Esophagus (tissue), 2 donors: ENCODE data around the gene ODAD3. TPM values are rescaled to one million over a fixed set of nuclear protein-coding genes. Genes with fewer than 3 reads are reported as not detected.
"Not testable (repeated sequence)": the region's sequence is repeated elsewhere in the genome, so short reads cannot be mapped to it uniquely, and the experiment has no call there.

Experiments
- H3K27ac ChIP-seq, 2 donors: one replicate each; pipeline ENCODE4 v1.5.1; 2013; ENCODE audit warnings: low read depth in 2 of 2, mild to moderate bottlenecking in 2 of 2, inconsistent platforms in 1 of 2, low read length in 1 of 2, moderate library complexity in 1 of 2
- H3K27me3 ChIP-seq, 2 donors: one replicate each; pipeline ENCODE4 v1.6.1; 2013; ENCODE audit warnings: low read length in 2 of 2, control low read depth in 1 of 2, mild to moderate bottlenecking in 1 of 2; ENCODE audit not compliant: insufficient read depth in 2 of 2, control insufficient read depth in 1 of 2
- H3K36me3 ChIP-seq, 2 donors: one replicate each; pipeline ENCODE4 v1.6.1; 2013; ENCODE audit warnings: low read length in 1 of 2; ENCODE audit not compliant: control insufficient read depth in 2 of 2, insufficient read depth in 2 of 2
- H3K4me1 ChIP-seq, 2 donors: one replicate each; pipeline ENCODE4 v1.6.1; 2013; ENCODE audit warnings: low read length in 1 of 2; ENCODE audit not compliant: control insufficient read depth in 2 of 2, insufficient read depth in 2 of 2
- H3K4me3 ChIP-seq, 2 donors: one replicate each; pipeline ENCODE4 v1.5.1; 2013; ENCODE audit warnings: low read length in 2 of 2, mild to moderate bottlenecking in 2 of 2, low read depth in 1 of 2, moderate library complexity in 1 of 2
- H3K9me3 ChIP-seq, 2 donors: one replicate each; pipeline ENCODE4 v1.6.1; 2013; ENCODE audit warnings: mild to moderate bottlenecking in 2 of 2, low read depth in 1 of 2, low read length in 1 of 2, moderate library complexity in 1 of 2; ENCODE audit not compliant: control insufficient read depth in 2 of 2, insufficient read depth in 1 of 2
- WGBS, 2 donors: extraction: QIAGEN DNeasy Blood & Tissue Kit; methylation state at CpG; one replicate each; pipeline ENCODE4 v1.1.7; 2013; 5-methylcytosine and 5-hydroxymethylcytosine counted together
- polyA plus RNA-seq, 2 donors: library from polyadenylated mRNA; stranded (reverse); fragments of 200-250 nt; gene quantifications; one replicate each; pipeline ENCODE4 v1.2.3, GENCODE V29; 2013
- donor health status: healthy with polysubstance abuse.
- donor health status: Bipolar disorder and iron deficiency.

The ODAD3 gene
- polyA plus RNA-seq, 2 donors, result 0.06 to 0.20 TPM

DNA sequence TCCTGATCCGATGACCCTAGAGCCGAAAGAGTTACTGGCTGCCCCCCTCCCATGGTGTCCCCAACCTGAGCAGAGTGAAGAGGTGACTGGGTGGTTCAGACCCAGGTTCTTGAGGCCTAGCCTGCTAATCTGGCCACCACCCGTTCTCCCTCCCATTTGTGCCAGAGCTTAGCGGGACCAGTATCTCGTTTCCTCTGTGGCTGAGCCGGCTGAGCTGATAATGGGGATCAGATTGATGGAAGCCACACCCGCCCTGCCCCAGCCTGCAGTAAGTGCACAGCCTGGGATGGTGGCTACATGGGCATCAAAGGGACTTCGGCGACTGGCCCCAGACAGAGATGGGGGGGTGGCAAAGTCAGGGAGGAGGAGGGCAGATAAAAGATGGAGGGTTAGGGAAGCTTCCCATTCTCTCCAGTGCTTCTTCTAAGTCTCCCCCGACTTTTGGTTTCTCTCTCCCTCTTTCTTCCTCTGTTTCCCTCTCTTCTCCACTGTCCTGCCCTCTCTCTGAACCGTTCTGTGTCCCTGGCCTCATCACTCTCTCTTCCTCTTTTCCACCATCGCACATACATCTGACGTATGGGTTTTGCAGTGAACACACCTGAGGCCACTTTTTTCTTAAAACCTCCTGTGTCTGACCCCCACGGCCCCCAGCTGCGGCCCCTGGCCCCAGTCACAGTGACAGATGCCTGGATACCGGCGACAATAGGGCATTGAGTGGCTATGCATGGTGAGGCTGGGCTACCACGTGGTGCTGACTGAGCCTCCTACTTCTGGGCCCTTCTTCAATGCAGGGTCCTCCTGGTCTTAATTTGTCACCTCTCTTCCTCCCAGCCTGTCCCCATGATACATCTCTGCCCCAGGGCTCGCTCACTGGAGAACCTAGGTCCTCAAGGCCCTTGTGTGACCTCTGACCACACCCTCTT, 43.5 kb upstream of the ODAD3 start:
- peaks cover 0 to 10% of the 10 kb centered on the region in 2 donors for H3K27me3 ChIP-seq

DNA sequence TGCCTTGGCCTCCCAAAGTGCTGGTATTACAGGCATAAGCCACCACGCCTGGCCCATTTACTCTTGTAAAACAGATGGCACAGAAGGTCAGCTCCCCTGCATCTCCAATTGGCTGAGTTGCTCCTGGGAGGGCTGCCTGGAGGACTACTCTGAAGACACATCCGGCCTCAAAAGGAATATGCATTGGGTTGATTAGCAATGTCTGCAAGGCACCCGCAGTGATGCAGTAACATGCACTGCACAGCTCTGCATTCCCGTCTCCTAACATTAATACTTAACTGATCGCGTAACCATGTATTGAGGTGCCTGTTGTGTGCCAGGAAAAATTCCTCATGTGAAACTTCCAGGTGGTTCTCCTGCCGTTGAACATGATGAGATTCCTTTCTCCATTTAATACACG, 40.9 kb upstream of the ODAD3 start:
- Histone ChIP-seq H3K36me3 (no peaks in the 10 kb centered on the region), H3K4me1 (peaks cover 1 to 5% of the 10 kb centered on the region in 2 donors)
- WGBS, 2 donors, result 68 to 78% methylated on average over 8 of the region's 8 CpGs

More for the DNA sequence above, 43.5 kb upstream of the ODAD3 start:
- Histone ChIP-seq H3K4me1 (peaks cover 7 to 8% of the 10 kb centered on the region in 2 donors), H3K4me3 (no peak overlapping the region), H3K27ac (no peak overlapping the region), H3K9me3 (peaks cover 0 to 3% of the 10 kb centered on the region in 2 donors), H3K36me3 (no peaks in the 10 kb centered on the region)
- WGBS, 2 donors, result 62 to 65% methylated on average over 19 of the region's 19 CpGs

DNA sequence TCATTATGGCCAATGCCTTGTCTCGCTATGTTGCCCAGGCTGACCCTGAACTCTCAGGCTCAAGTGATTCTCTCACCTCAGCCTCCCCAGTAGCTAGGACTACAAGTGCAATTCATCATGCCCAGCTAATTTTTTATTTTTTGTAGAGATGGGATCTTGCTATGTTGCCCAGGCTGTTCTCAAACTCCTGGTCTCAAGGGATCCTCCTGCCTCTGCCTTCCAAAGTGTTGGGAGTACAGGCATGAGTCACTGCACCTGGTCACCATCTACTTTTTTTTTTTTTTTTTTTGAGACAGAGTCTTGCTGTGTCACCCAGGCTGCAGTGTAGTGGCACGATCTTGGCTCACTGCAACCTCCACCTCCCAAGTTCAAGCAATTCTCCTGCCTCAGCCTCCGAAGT, 40.4 kb upstream of the ODAD3 start:
- not testable (repeated sequence) for H3K27ac ChIP-seq, H3K36me3 ChIP-seq, H3K4me3 ChIP-seq, H3K27me3 ChIP-seq, H3K4me1 ChIP-seq, H3K9me3 ChIP-seq
- 94 to 96% methylated on average over 3 of the region's 3 CpGs for WGBS, 2 donors

More for the DNA sequence above, 40.9 kb upstream of the ODAD3 start:
- Histone ChIP-seq H3K27ac (no peak overlapping the region), H3K9me3 (no peaks in the 10 kb centered on the region), H3K27me3 (peaks cover 0 to 6% of the 10 kb centered on the region in 2 donors), H3K4me3 (no peak overlapping the region)

DNA sequence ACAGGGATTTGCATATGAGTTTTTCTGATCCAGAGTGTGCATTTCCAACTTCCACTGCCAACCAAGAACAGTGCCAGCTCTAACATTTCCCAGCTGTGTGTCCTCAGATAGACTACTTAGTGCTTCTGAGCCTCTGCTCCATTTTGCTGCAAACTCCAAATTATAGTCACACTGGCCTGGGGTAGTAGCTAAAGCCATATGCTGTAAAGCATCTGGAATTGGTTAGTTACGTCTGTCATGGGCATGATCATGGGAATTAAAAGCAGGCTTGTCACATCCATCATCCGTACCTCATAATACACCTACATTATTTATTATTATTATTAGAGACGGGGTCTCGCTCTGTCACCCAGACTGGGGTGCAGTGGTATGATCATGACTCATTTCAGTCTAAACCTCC, 38.8 kb upstream of the ODAD3 start:
- 61 to 63% methylated on average over 4 of the region's 4 CpGs for WGBS, 2 donors
- no peak overlapping the region for H3K4me3 ChIP-seq
- no peaks in the 10 kb centered on the region for H3K36me3 ChIP-seq
- H3K27ac ChIP-seq, result no peak overlapping the region
- H3K27me3 ChIP-seq, result no peaks in the 10 kb centered on the region
- H3K4me1 ChIP-seq, result no peaks in the 10 kb centered on the region
- H3K9me3 ChIP-seq, result no peaks in the 10 kb centered on the region

DNA sequence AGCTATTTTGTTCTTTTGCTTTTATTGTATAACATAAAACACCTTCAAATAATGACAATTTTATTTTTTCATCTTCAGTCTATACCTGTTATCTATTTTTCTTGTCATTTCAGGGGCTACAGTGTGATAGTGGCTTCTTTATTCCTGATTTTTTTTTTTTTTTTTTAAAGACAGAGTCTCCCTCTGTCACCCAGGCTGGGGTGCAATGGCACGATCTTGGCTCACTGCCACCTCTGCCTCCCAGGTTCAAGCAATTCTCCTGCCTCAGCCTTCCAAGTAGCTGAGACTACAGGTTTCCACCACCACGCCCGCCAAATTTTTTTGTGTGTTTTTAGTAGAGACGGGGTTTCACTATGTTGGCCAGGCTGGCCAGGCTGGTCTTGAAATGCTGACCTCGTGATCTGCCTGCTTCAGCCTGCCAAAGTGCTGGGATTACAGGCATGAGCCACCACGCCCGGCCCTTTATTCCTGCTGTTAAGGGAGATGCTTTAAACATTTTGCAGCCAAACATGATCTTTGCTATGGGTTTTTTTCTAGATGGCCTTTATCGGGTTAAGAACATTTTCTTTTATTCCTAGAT, 33.4 kb upstream of the ODAD3 start:
- H3K9me3 ChIP-seq, H3K27ac ChIP-seq, H3K4me1 ChIP-seq, H3K4me3 ChIP-seq, H3K27me3 ChIP-seq, H3K36me3 ChIP-seq: not testable (repeated sequence)
- 46 to 50% methylated on average over 8 of the region's 8 CpGs for whole genome bisulfite sequencing, 2 donors

DNA sequence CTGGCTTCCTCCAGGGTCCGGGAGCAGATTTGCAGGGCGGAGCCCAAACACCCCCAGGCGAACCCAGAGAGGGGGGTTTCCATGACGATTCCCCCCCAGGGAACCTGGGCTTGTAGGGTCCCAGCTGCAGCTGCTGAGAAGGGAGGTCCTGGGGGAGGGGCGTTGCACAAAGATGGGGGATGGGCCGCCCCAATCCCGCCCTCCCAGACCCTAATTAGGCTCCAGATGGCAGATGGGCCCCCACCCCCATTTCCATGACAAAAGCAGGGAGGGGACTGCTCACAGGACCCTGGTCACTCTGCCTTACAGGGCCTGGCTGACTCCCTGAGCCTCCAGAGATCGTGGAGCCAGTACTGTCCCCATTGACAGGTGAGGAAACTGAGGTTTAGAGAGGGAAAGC, 30.7 kb upstream of the ODAD3 start:
- Histone ChIP-seq H3K27ac (no peak overlapping the region), H3K4me1 (no peaks in the 10 kb centered on the region), H3K27me3 (no peaks in the 10 kb centered on the region), H3K9me3 (no peaks in the 10 kb centered on the region), H3K4me3 (no peak overlapping the region), H3K36me3 (no peaks in the 10 kb centered on the region)
- 35 to 47% methylated on average over 8 of the region's 8 CpGs for WGBS, 2 donors

DNA sequence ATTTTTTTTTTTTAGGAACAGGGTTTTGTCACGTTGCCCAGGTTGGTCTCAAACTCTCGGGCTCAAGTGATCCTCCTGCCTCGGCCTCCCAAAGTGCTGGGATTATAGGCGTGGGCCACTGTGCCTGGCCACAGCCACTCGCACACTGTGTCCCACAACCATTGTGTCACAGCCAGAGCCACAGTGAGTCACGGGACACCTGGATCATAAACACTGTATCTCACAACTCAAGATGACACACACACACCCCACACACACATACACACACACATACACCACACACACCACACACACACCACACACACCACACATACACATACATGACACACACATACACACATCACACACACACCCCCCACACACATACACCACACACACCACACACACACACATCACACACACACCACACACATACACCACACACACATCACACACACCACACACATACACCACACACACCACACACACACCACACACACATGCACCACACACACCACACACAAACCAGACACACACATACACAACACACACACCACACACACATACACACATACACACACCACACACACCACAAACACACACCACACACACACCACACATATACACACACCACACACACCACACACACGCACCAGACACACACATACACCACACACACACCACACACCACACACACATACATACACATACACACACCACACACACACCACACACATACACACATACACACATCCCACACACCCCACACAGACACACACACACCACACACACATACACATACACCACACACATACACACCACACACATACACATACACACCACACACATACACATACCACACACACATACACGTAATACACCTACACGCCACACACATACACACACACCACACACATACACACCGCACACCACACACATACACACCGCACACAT, 29.7 kb upstream of the ODAD3 start:
- Histone ChIP-seq H3K27ac (no peak overlapping the region), H3K27me3 (no peaks in the 10 kb centered on the region), H3K9me3 (no peaks in the 10 kb centered on the region), H3K4me3 (no peak overlapping the region), H3K36me3 (no peaks in the 10 kb centered on the region), H3K4me1 (no peaks in the 10 kb centered on the region)
- WGBS, 2 donors, result 83 to 84% methylated on average over 11 of the region's 11 CpGs

DNA sequence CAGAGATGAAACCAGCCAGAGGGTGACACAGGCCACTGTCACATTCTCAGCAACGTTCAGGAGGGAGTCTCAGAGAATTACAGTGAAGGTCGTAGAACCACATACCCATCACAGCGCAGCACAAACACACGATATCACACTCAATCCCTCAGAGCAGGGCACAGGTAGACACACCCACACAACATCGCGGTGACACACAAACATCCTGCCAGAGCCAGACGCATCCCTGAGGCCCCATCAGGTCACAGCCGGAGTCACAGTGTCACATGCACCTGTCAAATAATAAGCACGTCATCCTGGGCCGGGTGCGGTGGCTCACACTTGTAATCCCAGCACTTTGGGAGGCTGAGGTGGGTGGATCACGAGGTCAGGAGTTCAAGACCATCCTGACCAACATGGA, 28.5 kb upstream of the ODAD3 start:
- Histone ChIP-seq H3K4me3 (no peak overlapping the region), H3K4me1 (no peaks in the 10 kb centered on the region), H3K27ac (no peak overlapping the region), H3K9me3 (no peaks in the 10 kb centered on the region), H3K36me3 (no peaks in the 10 kb centered on the region), H3K27me3 (no peaks in the 10 kb centered on the region)
- 63 to 70% methylated on average over 12 of the region's 12 CpGs for WGBS, 2 donors

DNA sequence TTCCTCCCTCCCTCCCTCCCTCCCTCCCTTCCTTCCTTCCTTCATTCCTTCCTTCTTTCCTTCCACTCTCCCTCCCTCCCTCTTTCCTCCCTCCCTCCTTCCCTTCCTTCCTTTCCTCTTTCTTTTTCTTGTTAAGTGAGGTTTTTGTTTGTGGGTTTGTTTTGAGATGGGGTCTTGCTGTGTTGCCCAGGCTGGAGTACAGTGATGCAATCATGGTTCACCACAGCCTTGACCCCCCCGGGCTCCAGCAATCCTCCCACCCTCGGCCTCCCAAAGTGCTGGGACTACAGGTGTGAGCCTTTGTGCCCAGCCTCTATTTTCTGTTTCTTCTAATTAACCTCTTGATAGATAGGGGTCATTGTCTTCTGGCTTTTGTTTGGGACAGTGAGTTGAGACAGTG, 26.5 kb upstream of the ODAD3 start:
- Histone ChIP-seq H3K4me1 (no peaks in the 10 kb centered on the region), H3K27me3 (no peaks in the 10 kb centered on the region), H3K36me3 (no peaks in the 10 kb centered on the region), H3K9me3 (no peaks in the 10 kb centered on the region), H3K27ac (no peak overlapping the region), H3K4me3 (no peak overlapping the region)
- WGBS, 2 donors, result 61 to 73% methylated on average over 2 of the region's 2 CpGs
